ENCODE data around the gene FYB2. TPM values are rescaled to one million over a fixed set of nuclear protein-coding genes. Genes with fewer than 3 reads are reported as not detected.

FYB2 gene
- total RNA-seq, 2 donors from 2014 or later: 0.39 to 0.70 TPM

DNA sequence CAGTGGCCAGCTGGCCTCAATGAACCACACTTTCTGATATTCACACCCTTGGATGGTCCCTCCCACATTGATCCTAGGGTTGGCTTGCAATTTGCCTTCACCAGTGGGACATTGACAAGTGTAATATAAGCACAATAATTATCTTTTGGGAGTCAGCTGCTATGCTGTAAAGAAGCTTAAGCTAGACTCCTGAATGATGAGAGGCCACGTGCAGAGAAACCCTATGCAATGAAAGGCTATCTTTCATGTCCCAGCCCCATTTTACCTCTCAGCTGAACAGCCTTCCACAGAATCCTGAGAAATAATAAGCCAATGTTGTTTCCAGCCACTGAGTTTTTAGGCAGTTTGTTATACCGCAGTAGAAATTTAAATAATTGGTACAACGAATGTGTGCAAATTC is 24.3 kb upstream of the FYB2 start:
- Histone ChIP-seq H3K27me3 (no peaks in the 10 kb centered on the region), H3K27ac (no peak overlapping the region), H3K4me1 (no peaks in the 10 kb centered on the region), H3K4me3 (no peak overlapping the region), H3K9me3 (peaks cover 0 to 7% of the 10 kb centered on the region in 2 donors), H3K36me3 (no peaks in the 10 kb centered on the region)
- TF ChIP-seq, protein P1, sequence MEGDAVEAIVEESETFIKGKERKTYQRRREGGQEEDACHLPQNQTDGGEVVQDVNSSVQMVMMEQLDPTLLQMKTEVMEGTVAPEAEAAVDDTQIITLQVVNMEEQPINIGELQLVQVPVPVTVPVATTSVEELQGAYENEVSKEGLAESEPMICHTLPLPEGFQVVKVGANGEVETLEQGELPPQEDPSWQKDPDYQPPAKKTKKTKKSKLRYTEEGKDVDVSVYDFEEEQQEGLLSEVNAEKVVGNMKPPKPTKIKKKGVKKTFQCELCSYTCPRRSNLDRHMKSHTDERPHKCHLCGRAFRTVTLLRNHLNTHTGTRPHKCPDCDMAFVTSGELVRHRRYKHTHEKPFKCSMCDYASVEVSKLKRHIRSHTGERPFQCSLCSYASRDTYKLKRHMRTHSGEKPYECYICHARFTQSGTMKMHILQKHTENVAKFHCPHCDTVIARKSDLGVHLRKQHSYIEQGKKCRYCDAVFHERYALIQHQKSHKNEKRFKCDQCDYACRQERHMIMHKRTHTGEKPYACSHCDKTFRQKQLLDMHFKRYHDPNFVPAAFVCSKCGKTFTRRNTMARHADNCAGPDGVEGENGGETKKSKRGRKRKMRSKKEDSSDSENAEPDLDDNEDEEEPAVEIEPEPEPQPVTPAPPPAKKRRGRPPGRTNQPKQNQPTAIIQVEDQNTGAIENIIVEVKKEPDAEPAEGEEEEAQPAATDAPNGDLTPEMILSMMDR (IDR thresholded peaks at IDR 0.05): no peak
- DNase-seq (ENCODE audit: low spot score): no peak

DNA sequence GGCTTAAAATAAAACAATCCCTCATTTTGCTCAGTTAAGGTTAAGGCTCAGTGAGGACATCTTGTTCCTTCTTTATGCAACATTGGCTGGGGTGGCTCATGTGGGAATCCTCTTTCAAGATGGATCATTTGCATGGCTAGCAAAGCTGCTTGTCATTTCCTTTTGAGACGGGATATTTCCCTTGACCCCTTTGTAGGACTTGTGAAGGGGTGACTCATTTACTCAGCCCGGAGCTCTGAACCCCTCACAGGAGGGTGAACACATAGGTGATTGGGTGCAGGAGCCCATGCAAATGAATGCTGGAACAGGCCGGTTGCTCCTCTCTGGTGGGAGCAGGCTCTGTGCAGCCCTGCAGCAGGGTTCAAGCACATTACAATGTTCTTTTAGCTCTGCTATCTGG is 19.6 kb upstream of the FYB2 start:
- Histone ChIP-seq H3K4me1 (no peaks in the 10 kb centered on the region), H3K27ac (no peak overlapping the region), H3K4me3 (no peak overlapping the region), H3K9me3 (peaks cover 0 to 7% of the 10 kb centered on the region in 2 donors), H3K27me3 (no peaks in the 10 kb centered on the region), H3K36me3 (no peaks in the 10 kb centered on the region)
- DNase-seq (ENCODE audit: low spot score): no peak
- TF ChIP-seq, protein P1 (IDR thresholded peaks at IDR 0.05): no peak

DNA sequence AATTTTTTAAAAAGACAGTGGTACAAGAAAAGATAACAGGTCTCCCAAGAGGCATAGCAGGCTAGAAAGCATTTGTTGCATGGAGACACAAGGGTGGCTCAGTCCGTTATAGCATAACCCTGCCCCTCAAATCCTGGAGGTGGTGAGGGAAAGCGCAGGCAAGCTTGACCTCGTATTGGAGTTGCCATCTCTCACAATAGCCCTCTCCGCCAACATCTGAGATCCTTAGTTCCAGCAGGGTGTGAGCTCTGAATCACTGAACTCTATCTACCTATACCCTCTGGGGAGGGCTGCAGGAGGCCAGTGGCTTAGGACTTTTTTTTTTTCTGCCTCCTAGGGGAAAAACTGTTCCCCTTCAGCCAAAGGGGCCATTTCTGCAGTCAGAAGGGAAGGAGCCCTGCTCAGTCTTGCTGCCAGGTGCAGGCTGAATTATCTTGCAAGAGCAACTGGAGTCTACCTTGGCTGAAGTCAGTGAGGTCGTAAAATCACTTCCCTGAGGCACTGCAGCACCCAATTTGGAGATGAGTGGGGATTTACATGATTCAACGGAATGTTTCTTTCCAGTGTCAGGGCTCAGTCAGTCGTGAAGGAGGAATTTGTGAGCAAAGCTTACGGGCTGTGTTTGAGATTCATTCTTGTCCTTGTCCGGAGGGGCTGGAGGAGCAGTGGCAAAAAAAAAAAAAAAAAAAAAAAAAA is 18.2 kb upstream of the FYB2 start:
- H3K27me3 ChIP-seq: no peaks in the 10 kb centered on the region

DNA sequence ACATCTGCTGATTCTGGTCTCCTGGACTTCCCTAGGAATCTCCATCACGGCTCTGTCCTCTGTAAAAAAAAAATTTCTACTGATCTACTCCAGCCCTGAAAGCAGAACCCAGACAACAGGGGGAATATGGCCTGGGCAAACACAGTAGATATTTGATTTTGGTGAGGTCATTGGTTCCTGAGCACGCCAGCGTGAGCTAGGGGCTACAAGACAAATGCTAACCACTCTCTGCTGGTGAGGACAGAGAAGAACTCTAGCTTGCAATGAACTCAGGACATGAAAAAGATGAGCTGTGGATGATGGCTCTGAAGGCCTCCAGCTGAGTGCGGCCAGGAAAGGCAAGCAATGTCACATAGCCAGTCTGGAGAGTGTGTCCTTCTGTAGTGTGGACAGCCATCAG is 17.2 kb upstream of the FYB2 start:
- Histone ChIP-seq H3K27ac (no peak overlapping the region), H3K9me3 (peaks cover 0 to 7% of the 10 kb centered on the region in 2 donors), H3K36me3 (no peaks in the 10 kb centered on the region), H3K27me3 (no peaks in the 10 kb centered on the region), H3K4me3 (no peak overlapping the region), H3K4me1 (peaks cover 0 to 3% of the 10 kb centered on the region in 2 donors)
- peak; percentile 21 for DNase-seq (ENCODE audit: low spot score)
- TF ChIP-seq, protein P1 (IDR thresholded peaks at IDR 0.05): no peak

More for the DNA sequence above, 18.2 kb upstream of the FYB2 start:
- peaks cover 0 to 7% of the 10 kb centered on the region in 2 donors for H3K9me3 ChIP-seq
- H3K27ac ChIP-seq: no peak overlapping the region
- H3K36me3 ChIP-seq: no peaks in the 10 kb centered on the region
- DNase-seq (ENCODE audit: low spot score): peak; percentile 1
- no peak overlapping the region for H3K4me3 ChIP-seq
- TF ChIP-seq, protein P1 (IDR thresholded peaks at IDR 0.05): no peak
- H3K4me1 ChIP-seq: no peaks in the 10 kb centered on the region

DNA sequence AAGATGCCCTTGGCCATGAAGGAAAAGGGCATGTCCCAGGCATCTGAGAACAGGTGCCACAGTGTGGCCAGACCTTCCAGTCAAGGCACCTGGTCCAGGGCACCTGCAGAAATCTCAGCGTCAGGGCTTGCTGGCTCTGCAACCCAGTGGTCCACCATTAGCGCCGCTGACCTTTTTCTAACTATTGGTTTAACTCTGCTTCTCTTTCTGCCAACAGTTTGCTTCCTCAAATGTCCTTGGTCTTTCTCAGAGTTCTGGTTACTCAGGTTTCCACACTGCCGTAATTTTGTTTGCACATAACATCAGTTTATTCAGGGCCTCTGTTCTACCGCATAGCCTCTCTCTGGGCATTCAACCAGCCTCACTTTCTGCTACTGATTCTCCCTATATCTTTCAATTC is 16.5 kb upstream of the FYB2 start:
- H3K27ac ChIP-seq: no peak overlapping the region
- TF ChIP-seq, protein P1 (IDR thresholded peaks at IDR 0.05): no peak
- H3K4me3 ChIP-seq: no peak overlapping the region
- peaks cover 0 to 7% of the 10 kb centered on the region in 2 donors for H3K9me3 ChIP-seq
- H3K36me3 ChIP-seq: no peaks in the 10 kb centered on the region
- no peaks in the 10 kb centered on the region for H3K27me3 ChIP-seq
- no peak for DNase-seq (ENCODE audit: low spot score)
- H3K4me1 ChIP-seq: peaks cover 0 to 3% of the 10 kb centered on the region in 2 donors
